GM12878 (cell line): ENCODE results near the gene TIPARP. TPM values are rescaled to one million over a fixed set of nuclear protein-coding genes. Genes with fewer than 3 reads are reported as not detected.

Experiments
- BMI1 ChIP-seq: fragments of 450-650 bp; IDR thresholded peaks from 2 replicates; pipeline ENCODE4 v1.6.1; 2016; ENCODE audit warnings: mild to moderate bottlenecking, moderate library complexity, borderline replicate concordance
- CEBPB ChIP-seq, 2 experiments: fragments of 150-350 bp in 1 of 2; IDR thresholded peaks; 2 replicates each; pipeline ENCODE4 v1.6.1; 2012 to 2014; ENCODE audit warnings: low read depth in 2 of 2, low read length in 2 of 2, borderline replicate concordance in 1 of 2, inconsistent platforms in 1 of 2
- CHD4 ChIP-seq: fragments of 200-600 bp; sonication (generic); IDR thresholded peaks from 2 replicates; pipeline ENCODE4 v1.6.1; 2016; ENCODE audit warnings: mild to moderate bottlenecking
- EZH2 ChIP-seq: IDR thresholded peaks from 2 replicates; pipeline ENCODE4 v1.6.1; 2012; ENCODE audit warnings: low read depth, mild to moderate bottlenecking, control low read depth, inconsistent platforms, low read length, borderline replicate concordance; ENCODE audit not compliant: control insufficient read depth
- NR2C1 ChIP-seq: fragments of 450-650 bp; IDR thresholded peaks from 2 replicates; pipeline ENCODE4 v1.6.1; 2017; ENCODE audit warnings: antibody characterized with exemption, mild to moderate bottlenecking, moderate library complexity
- RELA ChIP-seq: fragments of 450-650 bp; IDR thresholded peaks from 2 replicates; pipeline ENCODE4 v1.8.0; 2014; ENCODE audit warnings: borderline replicate concordance; ENCODE audit not compliant: partially characterized antibody
- SPI1 ChIP-seq: IDR thresholded peaks from 2 replicates; pipeline ENCODE4 v1.6.1; 2011; ENCODE audit warnings: low read depth, mild to moderate bottlenecking, low read length, moderate library complexity, borderline replicate concordance; ENCODE audit not compliant: insufficient read depth
- STAT1 ChIP-seq: fragments of 450-650 bp; conservative IDR thresholded peaks from 2 replicates; pipeline ENCODE4 v1.6.1; 2014; ENCODE audit warnings: antibody characterized with exemption, mild to moderate bottlenecking
- SUZ12 ChIP-seq: fragments of 200-600 bp; sonication (generic); IDR thresholded peaks from one replicate; pipeline ENCODE4 v1.6.1; 2018; ENCODE audit warnings: antibody characterized with exemption, mild to moderate bottlenecking; ENCODE audit not compliant: unreplicated experiment
- TAF1 ChIP-seq: IDR thresholded peaks from 2 replicates; pipeline ENCODE4 v1.6.1; 2011; ENCODE audit warnings: mild to moderate bottlenecking, low read depth, low read length, borderline replicate concordance
- ZNF592 ChIP-seq: fragments of 450-650 bp; IDR thresholded peaks from 2 replicates; pipeline ENCODE4 v1.6.1; 2017; ENCODE audit warnings: mild to moderate bottlenecking, moderate library complexity
- polyA plus RNA-seq, 11 experiments: library from polyadenylated mRNA; depleted of rRNA in 4 of 11; unstranded in 6 of 11; stranded (reverse) in 5 of 11; fragments of >200 nt; fragmentation: Nextera tagmentation in 4 of 11; fragmentation: Illumina TruSeq in 1 of 11; extraction: Ambion mirVana in 4 of 11; extraction: Trizol in 1 of 11; gene quantifications; 1 replicate in 1 of 11; 2 replicates in 10 of 11; pipeline versions ENCODE4 v1.2.1 to v1.2.3, GENCODE V29; 2011 to 2016; ENCODE audit warnings: inconsistent platforms in 2 of 11, missing spikeins in 2 of 11, low read depth in 1 of 11
- total RNA-seq, 4 experiments: library from RNA; depleted of rRNA in 3 of 4; stranded (reverse); fragments of >200 nt in 3 of 4; fragmentation: Illumina TruSeq in 1 of 4; extraction: Trizol in 1 of 4; gene quantifications; 2 replicates each; pipeline versions ENCODE4 v1.2.1 to v1.2.3, GENCODE V29; 2013 to 2021
- TF ChIP-seq, protein P1 (sequence below): IDR thresholded peaks from 2 replicates; pipeline ENCODE4 v1.6.1; 2012; ENCODE audit warnings: improper control_type of control experiment, low read depth, low read length; ENCODE audit not compliant: insufficient replicate concordance
- TF ChIP-seq, protein P2 (sequence below): fragments of 450-650 bp; IDR thresholded peaks from 2 replicates; pipeline ENCODE4 v1.6.1; 2016; ENCODE audit warnings: mild to moderate bottlenecking, moderate library complexity, borderline replicate concordance
- TF ChIP-seq, protein P3 (sequence below): fragments of 450-650 bp; conservative IDR thresholded peaks from 2 replicates; pipeline ENCODE4 v1.6.1; 2017; ENCODE audit warnings: mild to moderate bottlenecking, moderate library complexity

The TIPARP gene
- total and polyA plus RNA-seq, 10 of the 15 experiments (the other 5 are each of a cell fraction or from before 2014, with no cell fraction given): 3.2 to 21.5 (median 12.0) TPM

DNA sequence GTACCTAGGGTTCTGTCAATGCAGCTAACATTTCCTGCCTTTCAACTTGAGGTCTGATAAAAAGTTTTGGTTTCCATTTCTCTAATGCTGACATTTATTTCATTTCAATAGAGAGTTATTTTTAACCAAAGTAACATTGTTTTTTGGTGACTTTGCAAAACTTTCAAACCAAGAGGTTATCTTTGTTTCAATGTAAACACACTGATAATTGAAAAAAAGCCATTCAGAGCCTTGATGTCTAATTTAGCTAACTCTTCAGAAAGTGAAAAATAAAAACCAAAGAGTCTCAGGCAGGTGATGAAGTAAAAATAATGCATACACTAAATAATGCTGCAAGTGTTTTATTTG, 9.6 kb upstream of the TIPARP start (continued):
- TF ChIP-seq, protein P1, sequence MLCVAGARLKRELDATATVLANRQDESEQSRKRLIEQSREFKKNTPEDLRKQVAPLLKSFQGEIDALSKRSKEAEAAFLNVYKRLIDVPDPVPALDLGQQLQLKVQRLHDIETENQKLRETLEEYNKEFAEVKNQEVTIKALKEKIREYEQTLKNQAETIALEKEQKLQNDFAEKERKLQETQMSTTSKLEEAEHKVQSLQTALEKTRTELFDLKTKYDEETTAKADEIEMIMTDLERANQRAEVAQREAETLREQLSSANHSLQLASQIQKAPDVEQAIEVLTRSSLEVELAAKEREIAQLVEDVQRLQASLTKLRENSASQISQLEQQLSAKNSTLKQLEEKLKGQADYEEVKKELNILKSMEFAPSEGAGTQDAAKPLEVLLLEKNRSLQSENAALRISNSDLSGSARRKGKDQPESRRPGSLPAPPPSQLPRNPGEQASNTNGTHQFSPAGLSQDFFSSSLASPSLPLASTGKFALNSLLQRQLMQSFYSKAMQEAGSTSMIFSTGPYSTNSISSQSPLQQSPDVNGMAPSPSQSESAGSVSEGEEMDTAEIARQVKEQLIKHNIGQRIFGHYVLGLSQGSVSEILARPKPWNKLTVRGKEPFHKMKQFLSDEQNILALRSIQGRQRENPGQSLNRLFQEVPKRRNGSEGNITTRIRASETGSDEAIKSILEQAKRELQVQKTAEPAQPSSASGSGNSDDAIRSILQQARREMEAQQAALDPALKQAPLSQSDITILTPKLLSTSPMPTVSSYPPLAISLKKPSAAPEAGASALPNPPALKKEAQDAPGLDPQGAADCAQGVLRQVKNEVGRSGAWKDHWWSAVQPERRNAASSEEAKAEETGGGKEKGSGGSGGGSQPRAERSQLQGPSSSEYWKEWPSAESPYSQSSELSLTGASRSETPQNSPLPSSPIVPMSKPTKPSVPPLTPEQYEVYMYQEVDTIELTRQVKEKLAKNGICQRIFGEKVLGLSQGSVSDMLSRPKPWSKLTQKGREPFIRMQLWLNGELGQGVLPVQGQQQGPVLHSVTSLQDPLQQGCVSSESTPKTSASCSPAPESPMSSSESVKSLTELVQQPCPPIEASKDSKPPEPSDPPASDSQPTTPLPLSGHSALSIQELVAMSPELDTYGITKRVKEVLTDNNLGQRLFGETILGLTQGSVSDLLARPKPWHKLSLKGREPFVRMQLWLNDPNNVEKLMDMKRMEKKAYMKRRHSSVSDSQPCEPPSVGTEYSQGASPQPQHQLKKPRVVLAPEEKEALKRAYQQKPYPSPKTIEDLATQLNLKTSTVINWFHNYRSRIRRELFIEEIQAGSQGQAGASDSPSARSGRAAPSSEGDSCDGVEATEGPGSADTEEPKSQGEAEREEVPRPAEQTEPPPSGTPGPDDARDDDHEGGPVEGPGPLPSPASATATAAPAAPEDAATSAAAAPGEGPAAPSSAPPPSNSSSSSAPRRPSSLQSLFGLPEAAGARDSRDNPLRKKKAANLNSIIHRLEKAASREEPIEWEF: peak; percentile 72
- TF ChIP-seq CHD4 (no peak), TAF1 (no peak), BMI1 (no peak), CEBPB (IDR thresholded peaks at IDR 0.05; ENCODE audit: borderline replicate concordance in 1 of 2, low read depth in 2 of 2, low read length in 2 of 2) (no peak), SUZ12 (no peak), ZNF592 (peak; percentile 48; the same call in 1 of the 2 replicates), RELA (no peak), SPI1 (no peak), NR2C1 (no peak), EZH2 (no peak), STAT1 (no peak)
- TF ChIP-seq, protein P2, sequence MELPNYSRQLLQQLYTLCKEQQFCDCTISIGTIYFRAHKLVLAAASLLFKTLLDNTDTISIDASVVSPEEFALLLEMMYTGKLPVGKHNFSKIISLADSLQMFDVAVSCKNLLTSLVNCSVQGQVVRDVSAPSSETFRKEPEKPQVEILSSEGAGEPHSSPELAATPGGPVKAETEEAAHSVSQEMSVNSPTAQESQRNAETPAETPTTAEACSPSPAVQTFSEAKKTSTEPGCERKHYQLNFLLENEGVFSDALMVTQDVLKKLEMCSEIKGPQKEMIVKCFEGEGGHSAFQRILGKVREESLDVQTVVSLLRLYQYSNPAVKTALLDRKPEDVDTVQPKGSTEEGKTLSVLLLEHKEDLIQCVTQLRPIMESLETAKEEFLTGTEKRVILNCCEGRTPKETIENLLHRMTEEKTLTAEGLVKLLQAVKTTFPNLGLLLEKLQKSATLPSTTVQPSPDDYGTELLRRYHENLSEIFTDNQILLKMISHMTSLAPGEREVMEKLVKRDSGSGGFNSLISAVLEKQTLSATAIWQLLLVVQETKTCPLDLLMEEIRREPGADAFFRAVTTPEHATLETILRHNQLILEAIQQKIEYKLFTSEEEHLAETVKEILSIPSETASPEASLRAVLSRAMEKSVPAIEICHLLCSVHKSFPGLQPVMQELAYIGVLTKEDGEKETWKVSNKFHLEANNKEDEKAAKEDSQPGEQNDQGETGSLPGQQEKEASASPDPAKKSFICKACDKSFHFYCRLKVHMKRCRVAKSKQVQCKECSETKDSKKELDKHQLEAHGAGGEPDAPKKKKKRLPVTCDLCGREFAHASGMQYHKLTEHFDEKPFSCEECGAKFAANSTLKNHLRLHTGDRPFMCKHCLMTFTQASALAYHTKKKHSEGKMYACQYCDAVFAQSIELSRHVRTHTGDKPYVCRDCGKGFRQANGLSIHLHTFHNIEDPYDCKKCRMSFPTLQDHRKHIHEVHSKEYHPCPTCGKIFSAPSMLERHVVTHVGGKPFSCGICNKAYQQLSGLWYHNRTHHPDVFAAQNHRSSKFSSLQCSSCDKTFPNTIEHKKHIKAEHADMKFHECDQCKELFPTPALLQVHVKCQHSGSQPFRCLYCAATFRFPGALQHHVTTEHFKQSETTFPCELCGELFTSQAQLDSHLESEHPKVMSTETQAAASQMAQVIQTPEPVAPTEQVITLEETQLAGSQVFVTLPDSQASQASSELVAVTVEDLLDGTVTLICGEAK: peak; percentile 3; the same call in 1 of the 2 replicates
- TF ChIP-seq, protein P3, sequence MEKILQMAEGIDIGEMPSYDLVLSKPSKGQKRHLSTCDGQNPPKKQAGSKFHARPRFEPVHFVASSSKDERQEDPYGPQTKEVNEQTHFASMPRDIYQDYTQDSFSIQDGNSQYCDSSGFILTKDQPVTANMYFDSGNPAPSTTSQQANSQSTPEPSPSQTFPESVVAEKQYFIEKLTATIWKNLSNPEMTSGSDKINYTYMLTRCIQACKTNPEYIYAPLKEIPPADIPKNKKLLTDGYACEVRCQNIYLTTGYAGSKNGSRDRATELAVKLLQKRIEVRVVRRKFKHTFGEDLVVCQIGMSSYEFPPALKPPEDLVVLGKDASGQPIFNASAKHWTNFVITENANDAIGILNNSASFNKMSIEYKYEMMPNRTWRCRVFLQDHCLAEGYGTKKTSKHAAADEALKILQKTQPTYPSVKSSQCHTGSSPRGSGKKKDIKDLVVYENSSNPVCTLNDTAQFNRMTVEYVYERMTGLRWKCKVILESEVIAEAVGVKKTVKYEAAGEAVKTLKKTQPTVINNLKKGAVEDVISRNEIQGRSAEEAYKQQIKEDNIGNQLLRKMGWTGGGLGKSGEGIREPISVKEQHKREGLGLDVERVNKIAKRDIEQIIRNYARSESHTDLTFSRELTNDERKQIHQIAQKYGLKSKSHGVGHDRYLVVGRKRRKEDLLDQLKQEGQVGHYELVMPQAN: no peak
